DND-41 (cell line): Measurements from ENCODE around the gene EPB41L3.

Experiments
- CTCF ChIP-seq: IDR thresholded peaks from 2 replicates; pipeline ENCODE4 v1.5.1; 2012; ENCODE audit warnings: borderline replicate concordance, low read length, moderate library complexity, mild to moderate bottlenecking; ENCODE audit not compliant: poor library complexity, severe bottlenecking; ENCODE audit errors: extremely low read depth
- EZH2 ChIP-seq: IDR thresholded peaks from 3 replicates; pipeline ENCODE4 v1.6.1; 2012; ENCODE audit warnings: borderline replicate concordance, low read depth, mild to moderate bottlenecking, moderate library complexity, low read length, inconsistent platforms; ENCODE audit not compliant: severe bottlenecking

- TF ChIP-seq CTCF = no peak
- no peak for TF ChIP-seq EZH2
Observed at GRCh38 chr18:5464251-5464650, 79.5 kb downstream of the EPB41L3 start.
